T-cell (primary cell): Measurements from ENCODE around the gene TSC2. TPM values are rescaled to one million over a fixed set of nuclear protein-coding genes. Genes with fewer than 3 reads are reported as not detected.

Source experiments
- ATAC-seq, 4 experiments: fragments of 200-7000 bp in 3 of 4; fragments of 150-1000 bp in 1 of 4; cut with Tn5 transposase; replicated peaks in 1 of 4; 1 replicate in 3 of 4; 2 replicates in 1 of 4; pipeline ENCODE4 v1.10.0; 2021; ENCODE audit warnings: moderate library complexity in 3 of 4, mild to moderate bottlenecking in 2 of 4, moderate number of reproducible peaks in 1 of 4
- CTCF ChIA-PET, 2 donors: fragments of 300-600 bp; sonication (Branson Sonifier 250); formaldehyde crosslinking; loops; one replicate each; lab custom pipeline; 2022; ENCODE audit warnings: antibody characterized with exemption in 2 of 2; lab: Charles Lee
- POLR2A ChIA-PET, 2 donors: fragments of 300-600 bp; sonication (Branson Sonifier 250); formaldehyde crosslinking; loops; one replicate each; lab custom pipeline; 2022; ENCODE audit warnings: antibody characterized with exemption in 2 of 2; lab: Charles Lee
- DNase-seq, 35 experiments: peaks; one replicate each; pipeline versions ENCODE4 v3.0.0 to v3.0.0-alpha.2; 2013 to 2023
- H3K27ac ChIP-seq: one replicate; pipeline ENCODE4 v1.5.1; 2013; ENCODE audit warnings: low read length
- H3K27me3 ChIP-seq, 2 experiments: replicated peaks in 1 of 2; 1 replicate in 1 of 2; 2 replicates in 1 of 2; pipeline versions ENCODE4 v1.6.1 to v1.7.0; 2013; ENCODE audit warnings: low read length in 1 of 2, mixed read lengths in 1 of 2; ENCODE audit not compliant: control insufficient read depth in 2 of 2, insufficient read depth in 2 of 2; ENCODE audit errors: extremely low read depth in 1 of 2
- H3K36me3 ChIP-seq, 2 donors: 1 replicate in 1 of 2; 2 replicates in 1 of 2; pipeline versions ENCODE4 v1.6.1 to v1.7.0; 2013; ENCODE audit warnings: low read length in 1 of 2; ENCODE audit not compliant: control insufficient read depth in 2 of 2, insufficient read depth in 1 of 2; ENCODE audit errors: extremely low read depth in 1 of 2
- H3K4me1 ChIP-seq, 2 experiments: 1 replicate in 1 of 2; 2 replicates in 1 of 2; pipeline versions ENCODE4 v1.6.1 to v1.7.0; 2013; ENCODE audit warnings: low read length in 2 of 2, mixed read lengths in 1 of 2; ENCODE audit not compliant: insufficient read depth in 2 of 2, control insufficient read depth in 1 of 2; ENCODE audit errors: extremely low read depth in 1 of 2
- H3K4me3 ChIP-seq, 2 donors: 1 replicate in 1 of 2; 2 replicates in 1 of 2; pipeline versions ENCODE4 v1.5.1 to v1.7.0; 2013; ENCODE audit warnings: mild to moderate bottlenecking in 2 of 2, low read length in 1 of 2, moderate library complexity in 1 of 2; ENCODE audit not compliant: control insufficient read depth in 1 of 2; ENCODE audit errors: extremely low read depth in 1 of 2
- H3K9me3 ChIP-seq: 2 replicates; pipeline ENCODE4 v1.7.0; 2013
- H3K27ac Mint-ChIP-seq, 2 donors: one replicate each; pipeline ENCODE4 v1.8.0; 2020 to 2021; ENCODE audit warnings: mild to moderate bottlenecking in 2 of 2, mixed read lengths in 2 of 2
- H3K27me3 Mint-ChIP-seq, 2 donors: one replicate each; pipeline ENCODE4 v1.8.0; 2021 to 2022; ENCODE audit warnings: mixed read lengths in 2 of 2
- H3K36me3 Mint-ChIP-seq: one replicate; pipeline ENCODE4 v1.8.0; 2021; ENCODE audit warnings: mixed read lengths
- H3K4me1 Mint-ChIP-seq, 3 donors: one replicate each; pipeline ENCODE4 v1.8.0; 2020 to 2022; ENCODE audit warnings: mixed read lengths in 3 of 3, mild to moderate bottlenecking in 1 of 3
- H3K4me3 Mint-ChIP-seq, 3 donors: one replicate each; pipeline ENCODE4 v1.8.0; 2020 to 2022; ENCODE audit warnings: mild to moderate bottlenecking in 3 of 3, mixed read lengths in 3 of 3, moderate library complexity in 3 of 3
- H3K9me3 Mint-ChIP-seq, 3 donors: one replicate each; pipeline ENCODE4 v1.8.0; 2020 to 2022; ENCODE audit warnings: mixed read lengths in 3 of 3
- WGBS: methylation state at CpG from one replicate; pipeline ENCODE4 v1.1.5; 2013; ENCODE audit warnings: missing lambda C conversion rate; ENCODE audit not compliant: insufficient coverage; 5-methylcytosine and 5-hydroxymethylcytosine counted together
- total RNA-seq, 35 experiments: library from RNA in 6 of 35; stranded (reverse) in 6 of 35; fragments of 120-200 nt in 1 of 35; gene quantifications; one replicate each; pipeline versions ENCODE4 v1.2.1 to v1.2.4 and lab custom pipeline; 2013 to 2026

The TSC2 gene
- total RNA-seq, 5 donors from 2014 or later (not counting 1 experiment from before 2014, with no cell fraction given): 134 to 181 (median 161) TPM

DNA sequence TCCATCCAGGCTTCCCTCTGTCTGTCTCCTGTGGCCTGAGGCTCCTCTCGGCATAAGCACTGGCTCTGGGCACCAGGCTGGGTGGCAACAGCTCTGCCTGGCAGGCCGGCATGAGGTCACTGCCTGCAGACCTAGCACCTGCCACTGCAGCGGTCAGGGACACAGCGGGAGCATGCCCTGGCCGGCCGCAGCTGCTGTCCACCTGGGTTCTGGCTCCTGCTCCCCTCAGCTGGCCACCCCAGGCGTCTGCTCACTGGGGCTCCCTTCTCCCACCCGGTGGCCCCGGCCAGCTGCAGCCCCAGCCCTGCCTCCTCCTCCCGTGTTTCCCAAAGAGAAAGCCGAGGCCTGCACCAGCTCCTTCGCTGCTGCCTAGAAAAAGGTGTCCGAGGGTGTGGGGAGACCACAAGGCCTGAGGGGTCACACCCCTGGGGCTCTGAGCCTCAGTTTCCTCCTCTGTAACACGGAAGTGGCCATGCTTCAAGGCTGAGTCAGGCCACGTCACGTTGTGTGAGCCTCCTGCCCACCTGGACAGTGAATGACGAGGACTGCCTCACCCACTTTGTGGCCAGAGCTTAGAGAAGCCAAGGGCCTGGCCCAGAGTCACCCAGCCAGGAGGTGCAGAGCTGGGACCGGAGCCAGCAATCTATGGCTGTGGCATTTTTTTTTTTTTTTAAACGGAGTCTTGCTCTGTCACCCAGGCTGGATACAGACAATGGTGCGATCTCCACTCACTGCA, 6.8 kb upstream of the TSC2 start:
- Mint-ChIP-seq H3K4me3 (no peak overlapping the region), H3K4me1 (peaks cover 0 to 1% (median 0%) of the 10 kb centered on the region in 3 donors), H3K9me3 (no peaks in the 10 kb centered on the region), H3K27me3 (no peaks in the 10 kb centered on the region), H3K36me3 (no peaks in the 10 kb centered on the region), H3K27ac (no peak overlapping the region)
- ChIA-PET POLR2A (no interaction called here), CTCF (no interaction called here)
- Histone ChIP-seq H3K4me3 (no peak overlapping the region), H3K9me3 (no peaks in the 10 kb centered on the region), H3K36me3 (peaks cover 0 to 2% of the 10 kb centered on the region in 2 donors), H3K27ac (no peak overlapping the region), H3K27me3 (no peaks in the 10 kb centered on the region), H3K4me1 (peaks cover 0 to 3% of the 10 kb centered on the region in 2 experiments)
- no peak for ATAC-seq
- DNase-seq: no peak
- WGBS: 93% methylated on average over 20 of the region's 20 CpGs

DNA sequence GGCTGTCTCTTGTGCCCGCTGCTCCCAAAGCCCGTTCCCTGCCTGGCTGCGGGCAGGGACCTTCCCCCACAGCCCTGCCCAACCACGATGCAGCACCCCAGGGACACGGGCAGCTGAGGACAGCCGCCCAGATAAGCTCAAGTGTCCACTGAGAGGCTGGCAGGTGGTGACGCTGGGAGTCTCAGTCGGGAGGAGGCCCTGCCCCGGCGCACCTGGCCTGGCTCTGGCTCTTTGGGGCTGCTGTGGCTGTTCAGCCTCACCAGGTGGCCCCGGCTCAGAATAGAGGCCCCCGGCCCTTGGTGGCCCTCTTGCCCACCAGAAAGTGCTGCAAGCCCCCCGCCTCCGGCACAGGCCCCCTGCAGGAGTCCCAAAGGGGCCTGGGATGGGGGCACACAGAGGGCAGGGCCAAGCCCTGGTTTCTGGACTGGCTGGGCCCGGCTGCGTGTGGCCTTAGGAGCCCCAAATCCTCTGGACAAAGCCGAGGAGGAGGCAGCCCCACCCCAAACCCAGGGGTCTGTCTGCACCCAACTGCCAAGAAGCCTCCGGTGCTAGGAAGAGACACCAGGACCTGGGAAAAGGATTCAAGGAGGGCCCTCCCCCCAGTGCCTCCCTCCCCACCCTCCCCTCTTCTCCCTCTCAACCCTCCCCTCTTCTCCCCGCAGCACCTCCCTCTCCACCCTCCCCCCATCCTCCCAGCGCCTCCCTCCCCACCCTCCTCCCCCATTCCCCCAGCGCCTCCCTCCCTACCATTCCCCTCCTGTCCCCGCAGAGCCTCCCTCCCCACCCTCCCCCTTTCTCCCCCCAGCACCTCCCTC, 5.4 kb upstream of the TSC2 start:
- H3K36me3 Mint-ChIP-seq: no peaks in the 10 kb centered on the region
- 91% methylated on average over 13 of the region's 22 CpGs for whole genome bisulfite sequencing
- POLR2A ChIA-PET: no interaction called here

DNA sequence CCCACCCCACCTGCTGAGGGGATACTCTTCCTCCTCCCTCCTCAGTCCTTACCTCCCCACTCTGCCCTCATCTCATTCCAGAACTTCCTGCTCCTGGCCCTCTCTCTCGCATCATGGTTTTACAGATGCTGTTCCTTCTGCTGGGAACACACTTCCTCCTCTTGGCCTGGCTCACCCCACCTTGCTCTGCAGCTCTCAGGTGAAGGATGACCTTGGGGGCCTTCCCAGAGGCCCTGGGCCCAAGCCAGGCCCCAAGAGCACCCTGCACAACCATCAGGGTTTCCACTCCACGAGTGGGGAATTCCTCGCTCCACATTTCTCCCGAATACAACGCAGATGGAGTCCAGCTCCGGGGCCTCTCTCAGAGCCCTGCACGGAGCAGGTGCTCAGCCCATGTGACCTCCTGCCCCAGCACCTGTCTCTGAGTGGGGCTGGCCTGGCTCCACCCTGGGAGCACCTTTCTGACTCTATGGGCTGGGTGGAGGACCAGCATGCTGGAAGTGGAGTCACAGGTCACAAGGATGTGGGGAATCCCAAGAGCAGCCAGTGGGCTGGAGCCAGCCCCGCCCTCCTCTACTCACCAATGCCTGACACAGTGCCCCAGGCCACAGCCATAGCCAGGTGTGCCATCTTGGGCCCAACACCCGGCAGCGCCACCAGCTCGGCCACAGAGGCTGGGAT, 4.7 kb upstream of the TSC2 start:
- CTCF ChIA-PET: no interaction called here
- no peak overlapping the region for H3K4me3 Mint-ChIP-seq
- Histone ChIP-seq H3K27me3 (no peaks in the 10 kb centered on the region), H3K36me3 (peaks cover 0 to 2% of the 10 kb centered on the region in 2 donors), H3K27ac (no peak overlapping the region), H3K9me3 (no peaks in the 10 kb centered on the region), H3K4me1 (peaks cover 6 to 17% of the 10 kb centered on the region in 2 experiments), H3K4me3 (no peak overlapping the region)
- POLR2A ChIA-PET: no interaction called here
- 96% methylated on average over 10 of the region's 11 CpGs for WGBS
- H3K27me3 Mint-ChIP-seq: no peaks in the 10 kb centered on the region
- H3K36me3 Mint-ChIP-seq: no peaks in the 10 kb centered on the region
- H3K27ac Mint-ChIP-seq: no peak overlapping the region
- no peaks in the 10 kb centered on the region for H3K9me3 Mint-ChIP-seq
- H3K4me1 Mint-ChIP-seq: peaks cover 8 to 15% (median 9%) of the 10 kb centered on the region in 3 donors
- ATAC-seq (no peak), DNase-seq (no peak)

More for the DNA sequence above, 5.4 kb upstream of the TSC2 start:
- no peak for ATAC-seq
- Mint-ChIP-seq H3K4me1 (peaks cover 8 to 13% (median 8%) of the 10 kb centered on the region in 3 donors), H3K9me3 (no peaks in the 10 kb centered on the region), H3K4me3 (no peak overlapping the region), H3K27ac (no peak overlapping the region), H3K27me3 (no peaks in the 10 kb centered on the region)
- Histone ChIP-seq H3K36me3 (peaks cover 0 to 2% of the 10 kb centered on the region in 2 donors), H3K9me3 (no peaks in the 10 kb centered on the region), H3K4me3 (no peak overlapping the region), H3K4me1 (peaks cover 6 to 15% of the 10 kb centered on the region in 2 experiments), H3K27ac (no peak overlapping the region), H3K27me3 (no peaks in the 10 kb centered on the region)
- CTCF ChIA-PET: no interaction called here
- no peak for DNase-seq

DNA sequence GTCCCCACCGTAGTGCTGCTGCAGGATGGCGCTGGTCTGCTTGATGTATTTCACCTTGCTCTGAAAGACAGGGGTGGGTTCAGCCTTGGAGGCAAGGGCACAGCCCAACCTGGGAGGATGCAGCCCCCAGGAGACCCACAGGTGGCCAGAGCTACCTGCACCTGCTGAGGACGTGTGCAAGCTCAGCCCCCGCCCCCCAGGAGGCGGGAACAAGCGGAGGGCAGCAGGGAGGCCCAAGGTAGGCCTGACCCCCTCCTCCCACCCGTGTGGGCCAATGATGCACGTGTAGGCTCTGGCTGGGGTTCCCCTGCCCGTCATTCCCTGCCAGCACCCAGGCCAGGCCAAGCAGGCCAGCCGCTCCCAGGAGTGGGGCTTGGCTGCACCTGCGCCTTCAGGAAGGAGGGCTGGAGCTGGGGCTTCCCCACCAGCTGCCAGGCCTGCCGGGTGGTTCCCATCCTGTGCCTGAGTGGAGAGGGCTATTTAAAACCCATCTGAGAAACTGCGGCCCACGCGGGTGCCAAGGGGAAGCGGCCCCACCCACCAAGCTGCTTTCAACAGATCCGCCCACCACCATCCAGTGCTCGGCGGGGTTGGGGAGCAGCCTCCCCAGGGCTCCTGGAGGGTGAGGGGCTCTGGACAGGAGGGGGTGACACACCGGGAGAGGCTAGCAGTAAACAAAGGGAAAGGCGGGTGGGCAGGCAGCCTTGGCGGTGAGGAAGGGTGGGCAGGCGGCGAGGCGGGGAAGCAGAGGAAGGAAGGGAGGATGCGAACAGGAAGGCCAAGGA, 3.9 kb upstream of the TSC2 start:
- H3K9me3 Mint-ChIP-seq: no peaks in the 10 kb centered on the region
- peaks cover 11 to 22% (median 16%) of the 10 kb centered on the region in 3 donors for H3K4me1 Mint-ChIP-seq
- WGBS: 86% methylated on average over 15 of the region's 26 CpGs
- H3K36me3 Mint-ChIP-seq: no peaks in the 10 kb centered on the region
- peaks cover 11 to 24% of the 10 kb centered on the region in 2 experiments for H3K4me1 ChIP-seq
- H3K27ac ChIP-seq: no peak overlapping the region
- no peaks in the 10 kb centered on the region for H3K27me3 Mint-ChIP-seq
- DNase-seq (no peak), ATAC-seq (no peak)
- ChIA-PET CTCF (no interaction called here), POLR2A (no interaction called here)
- H3K27me3 ChIP-seq: no peaks in the 10 kb centered on the region
- no peaks in the 10 kb centered on the region for H3K9me3 ChIP-seq
- H3K4me3 Mint-ChIP-seq: no peak overlapping the region
- peaks cover 0 to 2% of the 10 kb centered on the region in 2 donors for H3K36me3 ChIP-seq
- no peak overlapping the region for H3K4me3 ChIP-seq
- H3K27ac Mint-ChIP-seq: no peak overlapping the region

DNA sequence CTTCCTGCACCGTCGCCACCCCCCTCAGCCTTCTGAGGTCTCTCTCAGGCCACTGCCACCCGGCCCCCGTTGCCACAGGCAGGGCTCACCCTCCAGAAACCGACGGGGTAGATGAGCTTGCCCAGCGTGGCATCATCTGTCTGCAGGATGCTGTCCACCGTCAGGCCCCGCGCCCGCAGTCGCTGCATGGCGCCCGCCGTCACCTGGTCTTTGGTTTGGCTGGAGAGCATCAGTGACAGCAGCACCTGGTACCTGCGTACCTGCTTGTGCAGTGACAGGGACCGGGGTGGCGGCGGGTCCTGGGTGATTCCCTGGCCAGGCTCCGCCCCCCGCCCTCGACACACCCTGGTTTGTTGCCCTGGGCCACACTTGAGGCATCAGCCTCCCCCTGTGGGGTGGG, 3.2 kb upstream of the TSC2 start:
- Mint-ChIP-seq H3K4me1 (peaks cover 16 to 23% (median 20%) of the 10 kb centered on the region in 3 donors), H3K4me3 (no peak overlapping the region), H3K36me3 (no peaks in the 10 kb centered on the region), H3K27ac (no peak overlapping the region), H3K27me3 (no peaks in the 10 kb centered on the region), H3K9me3 (no peaks in the 10 kb centered on the region)
- WGBS: 90% methylated on average over 16 of the region's 22 CpGs
- Histone ChIP-seq H3K27ac (no peak overlapping the region), H3K4me3 (no peak overlapping the region), H3K36me3 (peaks cover 0 to 2% of the 10 kb centered on the region in 2 donors), H3K27me3 (no peaks in the 10 kb centered on the region), H3K9me3 (no peaks in the 10 kb centered on the region), H3K4me1 (peaks cover 13 to 30% of the 10 kb centered on the region in 2 experiments)
- ChIA-PET POLR2A (interaction anchor here in 1 of 2 donors (1.1 kb wide), 1 partner anchor 96 kb away, joined by 3 read pairs; no protein-coding TSS in a partner anchor), CTCF (no interaction called here)
- no peak for ATAC-seq
- no peak for DNase-seq
